Colonic mucosa (tissue), 4 donors: ENCODE data around the gene BCL11A. TPM values are rescaled to one million over a fixed set of nuclear protein-coding genes. Genes with fewer than 3 reads are reported as not detected.

ENCODE experiments used
- DNase-seq: peaks from one replicate; pipeline ENCODE4 v3.0.0-alpha.2; 2020
- H3K27ac ChIP-seq: fragments of 200-600 bp; one replicate; pipeline ENCODE4 v1.8.0; 2021
- H3K27me3 ChIP-seq: fragments of 200-600 bp; one replicate; pipeline ENCODE4 v1.8.0; 2021
- H3K36me3 ChIP-seq: fragments of 200-600 bp; one replicate; pipeline ENCODE4 v1.8.0; 2021
- H3K4me1 ChIP-seq: fragments of 200-600 bp; one replicate; pipeline ENCODE4 v1.8.0; 2021; ENCODE audit warnings: mild to moderate bottlenecking
- H3K4me3 ChIP-seq: fragments of 200-600 bp; one replicate; pipeline ENCODE4 v1.8.0; 2021
- H3K9ac ChIP-seq, 2 donors: one replicate each; pipeline ENCODE4 v1.7.0; 2013; ENCODE audit warnings: control low read depth in 2 of 2, low read depth in 2 of 2, low read length in 2 of 2
- H3K9me3 ChIP-seq: fragments of 200-600 bp; one replicate; pipeline ENCODE4 v1.8.0; 2021
- intact Hi-C: fragments of 100-400 bp; cut with DNase I; formaldehyde crosslinking; loops from one replicate; pipeline ENCODE4 v1.14.1; 2022
- total RNA-seq, 2 donors: library from RNA; stranded (reverse); fragmentation: NEBNext Ultra II Directional in 1 of 2; extraction: Animal tissue kit (Norgen Biotek cat#: 25700) in 1 of 2; gene quantifications; one replicate each; pipeline ENCODE4 v1.2.1, GENCODE V29; 2021
- TF ChIP-seq, protein P1 (sequence below): fragments of 200-600 bp; IDR thresholded peaks from one replicate; pipeline ENCODE4 v1.8.0; 2022; ENCODE audit warnings: antibody characterized with exemption, mild to moderate bottlenecking
- donor health status: healthy.
- donor health status: DM: no; HTN: no; CAD: no.
- donor health status: DM: no; HTN: no; CAD: no.

Gene BCL11A
- total RNA-seq, 2 donors from 2014 or later: 22.9 to 27.1 TPM

DNA sequence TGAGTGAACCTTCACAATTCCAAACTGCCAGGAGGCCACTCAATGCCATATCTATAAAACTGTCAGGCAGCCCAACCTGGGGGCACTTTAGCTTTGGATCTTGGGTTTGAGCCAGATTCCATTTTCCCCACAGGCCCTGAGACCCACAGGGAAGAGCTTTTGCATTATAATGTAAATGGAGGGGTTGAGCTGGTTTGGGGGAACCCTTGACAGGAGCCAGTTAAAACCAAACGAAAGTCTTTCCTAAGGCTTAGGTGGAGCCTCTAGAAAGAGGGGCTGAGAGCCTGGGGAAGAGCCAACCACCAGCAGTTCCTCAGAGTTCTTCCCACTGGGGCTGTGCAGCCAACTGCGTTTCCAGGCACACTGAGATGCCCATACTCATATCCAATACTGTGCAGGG lies 42.7 kb downstream of the BCL11A start:
- Histone ChIP-seq H3K36me3 (no peaks in the 10 kb centered on the region), H3K27ac (no peak overlapping the region), H3K9ac (no peak overlapping the region), H3K27me3 (no peaks in the 10 kb centered on the region), H3K4me3 (no peak overlapping the region), H3K4me1 (peaks cover 12% of the 10 kb centered on the region), H3K9me3 (no peaks in the 10 kb centered on the region)
- intact Hi-C loops: no loop called here
- TF ChIP-seq, protein P1, sequence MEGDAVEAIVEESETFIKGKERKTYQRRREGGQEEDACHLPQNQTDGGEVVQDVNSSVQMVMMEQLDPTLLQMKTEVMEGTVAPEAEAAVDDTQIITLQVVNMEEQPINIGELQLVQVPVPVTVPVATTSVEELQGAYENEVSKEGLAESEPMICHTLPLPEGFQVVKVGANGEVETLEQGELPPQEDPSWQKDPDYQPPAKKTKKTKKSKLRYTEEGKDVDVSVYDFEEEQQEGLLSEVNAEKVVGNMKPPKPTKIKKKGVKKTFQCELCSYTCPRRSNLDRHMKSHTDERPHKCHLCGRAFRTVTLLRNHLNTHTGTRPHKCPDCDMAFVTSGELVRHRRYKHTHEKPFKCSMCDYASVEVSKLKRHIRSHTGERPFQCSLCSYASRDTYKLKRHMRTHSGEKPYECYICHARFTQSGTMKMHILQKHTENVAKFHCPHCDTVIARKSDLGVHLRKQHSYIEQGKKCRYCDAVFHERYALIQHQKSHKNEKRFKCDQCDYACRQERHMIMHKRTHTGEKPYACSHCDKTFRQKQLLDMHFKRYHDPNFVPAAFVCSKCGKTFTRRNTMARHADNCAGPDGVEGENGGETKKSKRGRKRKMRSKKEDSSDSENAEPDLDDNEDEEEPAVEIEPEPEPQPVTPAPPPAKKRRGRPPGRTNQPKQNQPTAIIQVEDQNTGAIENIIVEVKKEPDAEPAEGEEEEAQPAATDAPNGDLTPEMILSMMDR: no peak
- no peak for DNase-seq

DNA sequence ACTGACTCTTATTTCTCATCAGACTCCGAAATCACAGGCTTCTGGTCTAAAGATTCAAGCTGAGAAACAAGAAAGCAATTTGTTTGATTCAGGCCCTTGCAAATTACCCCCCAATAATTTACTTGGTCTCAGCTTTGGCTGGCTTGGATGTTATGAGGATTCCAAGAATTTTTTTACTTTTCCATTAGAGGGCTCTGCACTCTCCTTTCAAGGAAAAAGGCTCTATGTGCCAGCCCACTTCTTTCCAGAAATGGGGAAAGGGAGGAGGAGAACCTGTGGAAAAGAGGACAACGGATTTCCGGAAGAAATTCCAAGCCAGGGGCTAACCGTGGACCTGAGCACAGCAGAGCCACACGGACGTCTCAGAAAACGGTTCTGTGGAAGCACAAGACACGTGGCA lies 44.4 kb downstream of the BCL11A start:
- no peak for DNase-seq
- intact Hi-C loops: no loop called here

DNA sequence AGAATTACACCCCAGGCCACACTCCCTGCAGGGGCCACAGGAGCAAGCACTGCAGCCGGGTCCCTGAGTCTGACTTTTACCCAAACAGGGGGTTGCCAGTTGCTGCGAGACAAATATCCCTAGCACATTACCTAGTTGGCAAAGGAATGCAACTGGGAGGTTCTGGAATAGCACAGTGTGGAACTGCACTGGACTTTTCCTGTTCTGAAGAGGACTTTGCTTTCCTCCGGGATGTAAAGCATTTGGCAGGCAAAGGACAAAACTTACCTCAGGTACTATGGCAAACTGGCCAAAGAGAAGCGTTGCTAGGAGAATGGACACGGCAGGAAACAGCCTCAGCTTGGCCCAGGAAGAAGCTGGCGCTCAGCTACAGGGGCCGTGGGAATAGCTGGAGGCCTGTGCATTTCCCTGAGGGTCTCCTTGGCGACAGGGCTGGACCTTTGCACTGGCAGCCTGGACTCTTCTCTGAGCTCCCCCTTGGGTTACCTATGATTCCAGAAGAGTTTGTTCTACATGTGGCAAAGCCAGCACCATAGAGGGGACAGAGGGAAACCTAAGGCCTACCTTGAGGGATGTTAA lies 45.0 kb downstream of the BCL11A start:
- no peaks in the 10 kb centered on the region for H3K27me3 ChIP-seq
- TF ChIP-seq, protein P1: no peak
- no peak overlapping the region for H3K4me3 ChIP-seq
- H3K9ac ChIP-seq: peak overlapping the region in 1 of 2 donors; percentile 27
- no peaks in the 10 kb centered on the region for H3K36me3 ChIP-seq
- intact Hi-C loops: no loop called here
- no peak for DNase-seq
- no peak overlapping the region for H3K27ac ChIP-seq
- no peaks in the 10 kb centered on the region for H3K9me3 ChIP-seq
- H3K4me1 ChIP-seq: peaks cover 12% of the 10 kb centered on the region

More for the DNA sequence above, 44.4 kb downstream of the BCL11A start:
- peak overlapping the region in 1 of 2 donors; percentile 27 for H3K9ac ChIP-seq
- H3K27me3 ChIP-seq: no peaks in the 10 kb centered on the region
- no peak overlapping the region for H3K27ac ChIP-seq
- H3K4me3 ChIP-seq: no peak overlapping the region
- H3K9me3 ChIP-seq: no peaks in the 10 kb centered on the region
- TF ChIP-seq, protein P1: no peak
- H3K4me1 ChIP-seq: peaks cover 12% of the 10 kb centered on the region
- no peaks in the 10 kb centered on the region for H3K36me3 ChIP-seq

DNA sequence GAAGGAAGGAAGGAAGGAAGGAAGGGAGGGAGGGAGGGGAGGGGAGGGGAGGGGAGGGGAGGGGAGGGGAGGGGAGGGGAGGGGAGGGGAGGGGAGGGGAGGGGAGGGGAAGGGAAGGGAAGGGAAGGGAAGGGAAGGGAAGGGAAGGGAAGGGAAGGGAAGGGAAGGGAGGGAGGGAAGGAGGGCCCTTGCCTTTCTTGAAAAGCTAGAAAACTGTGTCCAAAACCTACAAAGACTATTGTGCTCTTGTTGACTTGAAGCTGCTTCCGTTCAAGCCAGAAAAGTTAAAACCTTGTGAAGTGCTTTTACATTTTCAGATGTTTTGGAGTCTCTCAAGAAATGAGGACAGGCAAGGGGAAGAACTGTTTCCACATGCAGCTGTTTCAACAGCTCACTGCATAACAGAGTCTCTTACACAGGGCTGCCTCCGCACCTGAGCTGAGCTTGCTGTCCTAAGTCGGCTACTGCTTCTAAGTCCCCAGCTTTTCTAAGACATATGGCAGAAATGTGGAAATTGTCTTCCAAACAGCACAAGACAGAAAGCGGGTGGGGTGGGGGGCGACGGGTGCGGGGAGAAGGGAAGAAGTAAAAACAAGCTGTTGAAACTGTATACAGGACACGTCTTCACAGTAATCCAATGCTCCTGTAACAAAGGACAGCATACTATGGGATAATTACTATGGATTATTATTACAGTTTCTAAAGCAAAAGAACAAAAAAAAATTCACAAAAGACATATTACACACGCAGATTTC lies 46.1 kb downstream of the BCL11A start:
- Histone ChIP-seq H3K4me1 (peaks cover 8% of the 10 kb centered on the region), H3K9me3 (no peaks in the 10 kb centered on the region), H3K27ac (no peak overlapping the region), H3K36me3 (no peaks in the 10 kb centered on the region), H3K4me3 (no peak overlapping the region), H3K9ac (no peak overlapping the region), H3K27me3 (no peaks in the 10 kb centered on the region)
- intact Hi-C loops: no loop called here
- no peak for DNase-seq
- TF ChIP-seq, protein P1: no peak

DNA sequence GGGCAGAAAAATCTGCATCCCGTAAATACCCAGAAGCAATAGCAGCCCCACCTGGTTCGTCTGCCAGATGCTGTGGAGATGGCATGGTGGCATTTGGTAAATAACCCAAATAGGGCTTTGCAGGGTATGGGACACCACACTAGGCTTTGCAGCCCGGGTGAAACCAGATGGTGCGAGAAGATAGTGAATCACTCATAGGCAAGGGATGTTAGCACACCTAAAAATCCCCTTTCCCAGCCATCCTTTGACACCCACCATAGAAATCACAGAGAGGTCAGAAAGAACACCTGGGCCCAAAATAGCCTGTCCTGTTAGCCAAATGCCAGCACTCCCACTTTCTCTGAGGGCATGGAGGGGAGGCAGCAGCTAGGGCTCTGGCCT lies 47.6 kb downstream of the BCL11A start:
- no peaks in the 10 kb centered on the region for H3K9me3 ChIP-seq
- H3K9ac ChIP-seq: no peak overlapping the region
- H3K27me3 ChIP-seq: no peaks in the 10 kb centered on the region
- DNase-seq: no peak
- TF ChIP-seq, protein P1: no peak
- H3K36me3 ChIP-seq: no peaks in the 10 kb centered on the region
- intact Hi-C loops: no loop called here
- H3K27ac ChIP-seq: no peak overlapping the region
- H3K4me3 ChIP-seq: no peak overlapping the region
- H3K4me1 ChIP-seq: no peaks in the 10 kb centered on the region
